Fibroblast of peridontal ligament (primary cell): ENCODE measurements around the gene VWC2L.

Source experiments
- DNase-seq: peaks from one replicate; pipeline ENCODE4 v3.0.0-alpha.2; 2010; ENCODE audit errors: extremely low read depth

Gene VWC2L

GRCh38 chr2:214591366-214591765 is 180.5 kb downstream of the VWC2L start:
- peak; percentile 20 for DNase-seq

DNA sequence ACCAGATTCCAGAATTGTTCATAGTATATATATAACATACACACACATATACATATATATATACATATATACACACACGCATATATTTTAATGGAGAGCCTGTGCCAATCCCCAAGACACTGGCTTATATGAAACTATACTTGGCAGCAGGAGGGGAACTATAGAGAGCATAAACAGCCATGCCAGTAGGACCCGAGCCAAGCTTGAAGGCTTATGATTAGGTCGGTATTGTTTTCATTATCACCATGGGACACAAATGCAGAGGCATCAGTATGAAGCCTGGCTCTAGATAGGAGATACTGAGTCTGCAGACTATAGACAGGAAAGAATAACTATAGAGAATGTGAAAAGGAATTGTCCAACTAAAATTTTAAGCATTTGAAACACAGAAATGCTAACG is 181.2 kb downstream of the VWC2L start:
- no peak for DNase-seq

DNA sequence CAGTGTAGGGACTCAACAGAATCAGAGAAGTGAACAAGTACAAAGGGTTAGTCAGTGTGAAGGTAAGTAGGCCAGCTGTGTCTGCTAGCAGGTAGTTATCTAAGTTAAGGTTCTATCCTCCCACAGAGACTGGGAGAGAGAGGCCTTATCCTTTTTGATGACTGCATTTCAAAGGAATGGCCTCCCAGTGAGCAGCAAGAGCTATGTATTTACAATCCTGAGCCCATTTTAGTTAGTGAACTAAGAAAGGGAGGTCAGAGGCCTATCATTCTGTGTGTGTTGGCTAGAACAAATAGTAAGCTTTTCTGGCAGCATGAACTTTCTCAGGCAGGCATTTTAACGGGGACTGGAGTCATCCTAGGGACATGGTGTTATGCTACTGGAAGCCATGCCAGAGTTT is 182.9 kb downstream of the VWC2L start:
- peak; percentile 66 for DNase-seq

- no peak for DNase-seq
Observed at GRCh38 chr2:214601852-214602633, 191.2 kb downstream of the VWC2L start.

GRCh38 chr2:214604861-214605260 is 194.0 kb downstream of the VWC2L start:
- peak; percentile 84 for DNase-seq

GRCh38 chr2:214607051-214607450 is 196.2 kb downstream of the VWC2L start:
- no peak for DNase-seq

- DNase-seq = no peak
Observed at GRCh38 chr2:214611015-214611414, 200.2 kb downstream of the VWC2L start.

DNA sequence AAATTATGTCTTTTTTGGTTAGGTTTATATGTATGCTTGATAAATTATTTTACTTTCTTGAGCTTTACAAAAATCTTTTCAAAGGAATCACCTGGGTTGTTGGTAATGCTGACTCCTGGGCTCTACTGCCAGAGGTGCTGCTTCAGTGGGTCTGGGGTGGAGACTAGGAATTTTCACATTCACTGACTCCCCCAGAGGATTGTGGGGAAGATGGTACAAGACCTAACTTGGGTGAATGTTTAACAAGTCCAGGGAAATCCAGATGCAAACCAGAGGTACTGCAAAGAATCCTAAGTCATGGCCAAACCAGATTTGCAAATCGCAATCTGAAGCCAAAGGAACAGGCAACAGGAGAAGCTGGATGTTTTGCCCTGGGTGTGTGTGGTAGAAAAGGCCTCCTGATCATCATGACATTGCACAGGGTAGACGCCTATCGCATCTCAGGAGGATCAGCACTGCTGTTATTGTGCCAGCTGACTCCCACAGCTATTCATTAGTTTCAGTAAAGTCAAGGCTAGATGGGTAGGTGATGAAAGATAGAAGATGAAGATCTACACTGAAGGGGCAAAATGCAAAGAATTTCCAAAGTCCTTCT is 213.4 kb downstream of the VWC2L start:
- DNase-seq = no peak

GRCh38 chr2:214628091-214628490 is 217.2 kb downstream of the VWC2L start:
- DNase-seq = peak; percentile 15
